GM19023 (cell line): Measurements from ENCODE around the gene GADL1.

Source experiments
- ATAC-seq: cut with Tn5 transposase; IDR thresholded peaks from one replicate; pipeline ENCODE4 v1.9.1; 2021; ENCODE audit warnings: mild to moderate bottlenecking, moderate library complexity; ENCODE audit not compliant: unreplicated experiment

The GADL1 gene

DNA sequence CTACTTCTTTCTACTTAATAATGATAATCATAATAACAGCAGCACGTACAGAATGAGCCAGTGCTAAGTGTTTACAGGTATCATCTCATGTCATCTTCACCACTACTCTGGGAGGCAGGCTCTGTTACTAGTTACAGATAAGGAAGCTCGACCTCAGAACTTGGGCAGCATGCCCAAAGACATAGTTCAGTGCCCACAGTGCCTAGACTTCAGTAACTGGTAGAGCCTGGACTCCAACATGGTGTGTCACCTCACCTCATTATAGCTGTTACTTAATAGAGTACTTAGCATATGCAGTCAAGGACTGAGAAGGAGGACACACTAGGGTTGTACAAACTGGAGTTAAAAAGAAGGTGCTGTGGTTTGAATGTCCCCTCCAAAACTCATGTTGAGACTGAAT is 7.6 kb downstream of the GADL1 start:
- ATAC-seq = no peak

DNA sequence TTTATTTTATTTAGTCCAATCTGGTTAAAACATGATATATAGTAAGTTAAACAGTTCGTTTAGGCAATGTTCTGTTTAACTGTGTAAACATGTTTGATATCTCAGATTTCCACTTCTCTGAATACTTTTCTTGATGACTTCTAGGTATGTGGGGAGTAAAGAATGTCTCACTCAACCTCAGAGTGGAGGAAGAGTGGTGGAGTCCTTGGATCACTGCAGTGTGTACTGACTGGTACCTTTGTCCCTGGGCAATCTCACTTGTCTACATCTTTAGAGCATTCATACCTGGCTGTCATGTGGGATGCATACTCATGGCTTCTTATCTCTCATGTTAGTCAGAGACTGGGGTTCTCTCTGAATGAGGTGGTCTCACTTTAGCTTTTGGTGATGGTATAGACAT is 15.6 kb downstream of the GADL1 start:
- ATAC-seq = no peak

DNA sequence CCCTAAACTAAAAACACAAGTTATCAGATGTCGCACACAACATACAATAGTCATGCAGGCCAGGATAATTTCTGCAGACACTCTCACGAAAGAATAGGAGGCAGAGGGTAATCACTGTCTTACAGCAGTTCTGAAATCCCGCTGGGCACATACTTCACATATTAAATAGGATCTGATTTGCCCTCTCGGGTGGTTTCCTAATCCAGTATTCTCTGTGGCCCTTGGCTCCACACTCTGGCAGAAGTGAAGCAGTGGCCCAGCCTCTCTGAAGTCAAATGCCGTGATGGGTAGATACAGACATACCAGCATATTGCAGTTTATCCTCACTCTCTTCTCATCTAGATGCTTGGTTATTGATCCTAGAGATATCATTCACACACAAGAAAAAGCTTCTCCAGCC is 19.0 kb downstream of the GADL1 start:
- no peak for ATAC-seq

- ATAC-seq = no peak
Observed at GRCh38 chr3:30873671-30874070, 20.8 kb downstream of the GADL1 start.

DNA sequence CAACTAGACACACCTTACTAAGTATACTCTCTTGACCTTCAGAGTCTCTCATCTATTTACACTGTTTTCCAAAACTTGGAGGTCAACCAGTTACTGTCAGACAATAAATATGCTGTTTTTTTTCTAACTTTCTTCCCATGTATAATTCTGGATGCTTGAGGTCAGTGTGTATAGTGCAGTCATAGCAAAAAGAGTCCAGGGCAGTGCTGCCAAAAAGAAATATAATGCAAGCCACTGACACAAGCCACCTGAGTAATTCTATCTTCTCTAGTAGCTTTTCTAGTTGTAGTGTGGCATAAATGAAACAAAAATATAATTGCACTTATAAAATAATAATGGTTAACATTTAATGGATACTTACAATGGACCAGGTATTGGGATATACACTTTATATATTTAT is 21.6 kb downstream of the GADL1 start:
- ATAC-seq = no peak

GRCh38 chr3:30871720-30872119 is 22.7 kb downstream of the GADL1 start:
- no peak for ATAC-seq

GRCh38 chr3:30864836-30865235 is 29.6 kb downstream of the GADL1 start:
- ATAC-seq = no peak

GRCh38 chr3:30864132-30864531 is 30.3 kb downstream of the GADL1 start:
- no peak for ATAC-seq

- ATAC-seq = no peak
Observed at GRCh38 chr3:30862004-30862403, 32.5 kb downstream of the GADL1 start.

DNA sequence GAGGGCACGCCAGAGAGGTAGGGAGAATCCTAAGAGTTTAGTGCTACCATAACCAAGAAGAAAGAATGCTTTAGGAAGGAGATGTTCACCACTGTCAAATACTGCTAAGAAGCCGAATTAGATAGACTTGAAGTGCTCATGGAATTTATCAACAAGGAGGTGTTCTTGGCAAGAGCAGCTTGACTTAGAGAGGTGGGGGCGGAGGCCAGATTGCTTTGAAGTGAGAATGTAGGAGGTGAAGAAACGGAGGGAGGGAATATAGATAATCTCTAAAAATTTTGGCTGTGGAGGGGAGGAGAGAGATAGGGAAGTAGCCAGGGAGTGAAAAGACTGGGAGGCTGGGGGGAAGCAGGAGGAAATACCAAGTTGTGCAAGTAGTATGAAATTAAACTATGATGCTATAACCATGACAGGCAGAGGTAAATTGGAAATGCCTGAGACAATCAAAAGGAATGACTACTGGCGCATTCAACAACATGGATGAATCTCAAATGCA is 35.5 kb downstream of the GADL1 start:
- no peak for ATAC-seq

- no peak for ATAC-seq
Observed at GRCh38 chr3:30855400-30856292, 38.8 kb downstream of the GADL1 start.

GRCh38 chr3:30852833-30853232 is 41.6 kb downstream of the GADL1 start:
- ATAC-seq = no peak

- no peak for ATAC-seq
Observed at GRCh38 chr3:30848087-30848779, 46.2 kb downstream of the GADL1 start.

GRCh38 chr3:30847592-30847991 is 46.9 kb downstream of the GADL1 start:
- no peak for ATAC-seq

- ATAC-seq = no peak
Observed at GRCh38 chr3:30845606-30846005, 48.9 kb downstream of the GADL1 start.

- ATAC-seq = no peak
Observed at GRCh38 chr3:30843877-30844276, 50.6 kb downstream of the GADL1 start.

DNA sequence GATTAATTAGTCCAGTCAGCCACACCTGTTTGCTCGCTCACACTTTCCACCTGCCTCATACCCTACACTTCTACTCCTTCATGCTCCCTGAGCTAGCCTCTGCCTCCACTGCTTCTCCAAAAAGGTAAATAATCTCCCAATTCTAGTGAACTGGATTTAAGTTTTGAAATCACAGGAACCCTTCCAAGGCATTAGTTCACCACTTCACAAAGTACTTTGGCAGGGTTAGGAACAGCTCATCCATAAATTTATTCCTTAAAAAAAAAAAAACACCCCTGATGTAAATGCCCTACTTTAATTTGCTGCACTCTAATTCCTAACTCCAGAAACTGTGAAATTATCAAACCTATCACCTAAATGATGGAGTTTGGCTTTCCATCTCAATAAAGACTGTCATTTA is 58.3 kb downstream of the GADL1 start:
- no peak for ATAC-seq

GRCh38 chr3:30835667-30836066 is 58.8 kb downstream of the GADL1 start:
- ATAC-seq = no peak

DNA sequence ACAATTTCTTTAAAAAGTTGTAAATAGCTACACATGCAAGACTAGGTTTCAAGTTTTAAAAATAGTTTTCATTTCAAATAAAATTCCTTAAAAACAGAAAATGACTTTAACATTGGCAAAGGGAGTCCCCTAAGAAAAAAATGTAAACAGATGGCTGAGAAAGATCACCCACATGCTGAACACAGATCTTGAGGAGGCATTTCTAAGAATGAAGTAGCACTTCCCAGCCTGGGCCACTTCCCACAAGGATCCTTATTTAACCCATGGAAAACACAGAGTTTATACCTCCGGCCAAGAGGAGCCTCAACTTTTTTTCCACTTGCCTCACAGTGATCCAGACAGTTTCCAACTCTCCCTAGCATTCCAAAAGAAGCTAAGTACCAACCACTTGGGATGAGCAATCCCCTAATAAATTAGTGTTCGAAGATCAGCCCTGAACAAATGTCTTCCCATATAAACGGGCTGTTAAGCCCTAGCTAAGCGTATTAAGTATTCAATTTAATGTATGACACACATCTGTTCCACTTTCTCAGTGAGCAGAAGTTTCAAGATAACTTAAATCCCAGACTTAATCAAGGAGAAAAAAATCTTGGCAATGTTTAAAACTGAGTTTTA is 61.4 kb downstream of the GADL1 start:
- ATAC-seq = no peak

GRCh38 chr3:30827080-30827479 is 67.4 kb downstream of the GADL1 start:
- no peak for ATAC-seq

DNA sequence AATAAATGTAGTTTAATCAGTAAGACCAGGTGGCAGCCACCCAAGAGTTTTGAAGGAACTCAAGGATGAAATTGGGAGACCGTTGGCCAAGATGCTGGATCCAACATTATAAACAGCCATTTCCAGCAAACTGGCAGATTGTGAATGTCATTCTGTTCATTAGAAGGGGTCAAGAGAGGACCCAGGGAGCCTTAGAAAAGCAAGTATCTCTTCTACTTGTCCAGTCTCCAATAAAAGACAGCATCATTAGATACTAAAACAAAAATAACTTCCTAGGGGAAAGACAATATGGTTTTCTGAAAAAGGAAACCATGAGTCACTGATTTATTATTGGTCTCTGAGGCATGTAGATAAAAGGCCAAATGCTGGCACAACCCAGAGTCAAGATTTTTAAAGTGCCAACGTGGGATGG is 67.9 kb downstream of the GADL1 start:
- no peak for ATAC-seq
